ENCODE data around the gene RYR2. TPM values are rescaled to one million over a fixed set of nuclear protein-coding genes. Genes with fewer than 3 reads are reported as not detected.

The RYR2 gene
- total RNA-seq, 1 experiment from 2014 or later, result 0.03 TPM

GRCh38 chr1:237074371-237075117, 32.6 kb downstream of the RYR2 start:
- DNase-seq (ENCODE audit: low read depth, low spot score) (no peak), ATAC-seq (no peak)
- in situ Hi-C loops (cut with HindIII; ENCODE audit: low pct_unique_long_range_greater_than_20kb, low sequenced_read_pairs), result no loop called here
- intact Hi-C loops (cut with micrococcal nuclease; ENCODE audit: unreplicated experiment), result no loop called here
- no peaks in the 10 kb centered on the region for H3K4me1 ChIP-seq (ENCODE audit: control insufficient read depth, insufficient read depth, low read length)
- TF ChIP-seq CTCF (IDR thresholded peaks at IDR 0.05) (no peak), POLR2AphosphoS5 (IDR thresholded peaks at IDR 0.05; ENCODE audit: low read depth, low read length) (no peak), SIN3A (IDR thresholded peaks at IDR 0.05; ENCODE audit: borderline replicate concordance, insufficient read depth, low read depth, low read length) (no peak), TCF7L2 (IDR thresholded peaks at IDR 0.05; ENCODE audit: low read depth, low read length) (no peak), REST (IDR thresholded peaks at IDR 0.05; ENCODE audit: insufficient read depth in 1 of 2, low read depth in 2 of 2, low read length in 1 of 2) (no peak)
- no peaks in the 10 kb centered on the region for H3K27me3 ChIP-seq (ENCODE audit: control insufficient read depth, insufficient read depth, low read length)
- H3K9me3 ChIP-seq (ENCODE audit: control insufficient read depth, insufficient read depth, low read depth, low read length), result no peaks in the 10 kb centered on the region; the same call in 1 of the 2 replicates
- no TSS peak for BruUV-seq (replicated peaks)
- no peak overlapping the region for H3K27ac ChIP-seq (ENCODE audit: low read length)
- ChIA-PET CTCF (no interaction called here), POLR2A (no interaction called here)
- H3K4me3 ChIP-seq (ENCODE audit: low read depth in 2 of 2, low read length in 2 of 2), result no peak overlapping the region
- H3K36me3 ChIP-seq (ENCODE audit: control insufficient read depth, insufficient read depth, low read length), result no peaks in the 10 kb centered on the region

GRCh38 chr1:237084341-237085077, 42.5 kb downstream of the RYR2 start:
- H3K36me3 ChIP-seq (ENCODE audit: control insufficient read depth, insufficient read depth, low read length), result no peaks in the 10 kb centered on the region
- no peak for TF ChIP-seq TCF7L2 (IDR thresholded peaks at IDR 0.05; ENCODE audit: low read depth, low read length)
- TF ChIP-seq SIN3A (IDR thresholded peaks at IDR 0.05; ENCODE audit: borderline replicate concordance, insufficient read depth, low read depth, low read length), result no peak
- no peak for TF ChIP-seq POLR2AphosphoS5 (IDR thresholded peaks at IDR 0.05; ENCODE audit: low read depth, low read length)
- TF ChIP-seq CTCF (IDR thresholded peaks at IDR 0.05), result no peak
- TF ChIP-seq REST (IDR thresholded peaks at IDR 0.05; ENCODE audit: insufficient read depth in 1 of 2, low read depth in 2 of 2, low read length in 1 of 2), result no peak
- H3K4me3 ChIP-seq (ENCODE audit: low read depth in 2 of 2, low read length in 2 of 2), result no peak overlapping the region
- no peaks in the 10 kb centered on the region for H3K9me3 ChIP-seq (ENCODE audit: control insufficient read depth, insufficient read depth, low read depth, low read length)
- DNase-seq (ENCODE audit: low read depth, low spot score), result no peak
- no TSS peak for BruUV-seq (replicated peaks)
- POLR2A ChIA-PET, result no interaction called here
- no peaks in the 10 kb centered on the region for H3K4me1 ChIP-seq (ENCODE audit: control insufficient read depth, insufficient read depth, low read length)
- H3K27me3 ChIP-seq (ENCODE audit: control insufficient read depth, insufficient read depth, low read length), result no peaks in the 10 kb centered on the region
- CTCF ChIA-PET, result no interaction called here
- H3K27ac ChIP-seq (ENCODE audit: low read length), result no peak overlapping the region
- in situ Hi-C loops (cut with HindIII; ENCODE audit: low pct_unique_long_range_greater_than_20kb, low sequenced_read_pairs), result no loop called here
- intact Hi-C loops (cut with micrococcal nuclease; ENCODE audit: unreplicated experiment), result no loop called here
- no peak for ATAC-seq

All from Panc1 (cell line).